Tibial artery (tissue), 4 donors: Measurements from ENCODE around the gene SOD3.

Experiments
- DNase-seq, 2 donors: peaks; one replicate each; pipeline ENCODE4 v3.0.0-alpha.2; 2019
- H3K27ac ChIP-seq, 2 donors: fragments of 200-600 bp; sonication (generic) in 1 of 2; 1 replicate in 1 of 2; 2 replicates in 1 of 2; pipeline ENCODE4 v1.5.1; 2018 to 2019; ENCODE audit warnings: mild to moderate bottlenecking in 1 of 2
- H3K27me3 ChIP-seq, 2 donors: fragments of 200-600 bp; sonication (generic) in 1 of 2; one replicate each; pipeline versions ENCODE4 v1.5.1 to v1.6.0; 2016 to 2019
- H3K36me3 ChIP-seq, 3 donors: fragments of 200-600 bp; sonication (generic) in 2 of 3; one replicate each; pipeline ENCODE4 v1.5.1; 2016 to 2019; ENCODE audit warnings: mild to moderate bottlenecking in 2 of 3
- H3K4me1 ChIP-seq, 4 donors: fragments of 200-600 bp; sonication (generic) in 2 of 4; 1 replicate in 3 of 4; 2 replicates in 1 of 4; pipeline ENCODE4 v1.5.1; 2016 to 2019
- H3K4me3 ChIP-seq, 2 donors: fragments of 200-600 bp; sonication (generic) in 1 of 2; 1 replicate in 1 of 2; 2 replicates in 1 of 2; pipeline ENCODE4 v1.5.1; 2018 to 2019; ENCODE audit warnings: mild to moderate bottlenecking in 2 of 2
- H3K9me3 ChIP-seq, 3 donors: fragments of 200-600 bp; sonication (generic) in 1 of 3; one replicate each; pipeline ENCODE4 v1.5.1; 2016 to 2019
- CTCF ChIP-seq, 2 experiments: fragments of 200-600 bp in 1 of 2; fragments of 450-650 bp in 1 of 2; IDR thresholded peaks; one replicate each; pipeline ENCODE4 v1.5.1; 2017 to 2019; ENCODE audit warnings: antibody characterized with exemption in 2 of 2, mild to moderate bottlenecking in 1 of 2, moderate library complexity in 1 of 2
- intact Hi-C: fragments of 100-400 bp; cut with DNase I; formaldehyde crosslinking; loops from one replicate; pipeline ENCODE4 v1.15.0; 2023; ENCODE audit warnings: low total_unique reads

The SOD3 gene

GRCh38 chr4:24780936-24781495, 14.4 kb upstream of the SOD3 start:
- TF ChIP-seq CTCF (IDR thresholded peaks at IDR 0.05): no peak
- H3K9me3 ChIP-seq: no peaks in the 10 kb centered on the region
- peaks cover 0 to 51% (median 24%) of the 10 kb centered on the region in 4 donors for H3K4me1 ChIP-seq
- H3K36me3 ChIP-seq: no peaks in the 10 kb centered on the region
- no peaks in the 10 kb centered on the region for H3K27me3 ChIP-seq
- no peak overlapping the region for H3K4me3 ChIP-seq
- peak overlapping the region; percentile 73 to 82 for H3K27ac ChIP-seq
- intact Hi-C loops: loop anchor here (5.0 kb wide), 1 partner anchor 49 kb away; no protein-coding TSS in a partner anchor
- DNase-seq: no peak

GRCh38 chr4:24781999-24782745, 13.2 kb upstream of the SOD3 start:
- Histone ChIP-seq H3K27me3 (no peaks in the 10 kb centered on the region), H3K4me1 (peaks cover 0 to 51% (median 24%) of the 10 kb centered on the region in 4 donors), H3K36me3 (no peaks in the 10 kb centered on the region), H3K9me3 (no peaks in the 10 kb centered on the region), H3K27ac (peak overlapping the region; percentile 73 to 82), H3K4me3 (peak overlapping the region in 1 of 2 donors; percentile 13)
- intact Hi-C loops: loop anchor here (5.0 kb wide), 1 partner anchor 50 kb away; no protein-coding TSS in a partner anchor
- DNase-seq: no peak
- TF ChIP-seq CTCF (IDR thresholded peaks at IDR 0.05): peak in 1 of 2 experiments; percentile 33

GRCh38 chr4:24783506-24783905, 11.9 kb upstream of the SOD3 start:
- H3K9me3 ChIP-seq: no peaks in the 10 kb centered on the region
- H3K4me3 ChIP-seq: no peak overlapping the region
- no peaks in the 10 kb centered on the region for H3K27me3 ChIP-seq
- intact Hi-C loops: loop anchor here (5.0 kb wide), 1 partner anchor 51 kb away; no protein-coding TSS in a partner anchor
- H3K4me1 ChIP-seq: peaks cover 0 to 47% (median 24%) of the 10 kb centered on the region in 4 donors
- no peak for DNase-seq
- peak overlapping the region; percentile 73 to 82 for H3K27ac ChIP-seq
- TF ChIP-seq CTCF (IDR thresholded peaks at IDR 0.05): no peak
- H3K36me3 ChIP-seq: no peaks in the 10 kb centered on the region

- no peak for TF ChIP-seq CTCF (IDR thresholded peaks at IDR 0.05)
- H3K9me3 ChIP-seq: no peaks in the 10 kb centered on the region
- no peaks in the 10 kb centered on the region for H3K36me3 ChIP-seq
- H3K27ac ChIP-seq: no peak overlapping the region
- DNase-seq: no peak
- H3K4me1 ChIP-seq: peaks cover 0 to 20% (median 5%) of the 10 kb centered on the region in 4 donors
- no peaks in the 10 kb centered on the region for H3K27me3 ChIP-seq
- intact Hi-C loops: loop anchor here (5.0 to 10.0 kb wide), 4 partner anchors 206 to 374 kb away; partner anchors contain the start of genes DHX15, LGI2 and SEPSECS
- no peak overlapping the region for H3K4me3 ChIP-seq
Observed at GRCh38 chr4:24791043-24791442, 4.3 kb upstream of the SOD3 start.

- DNase-seq: no peak
- intact Hi-C loops: loop anchor here (5.0 to 10.0 kb wide), 4 partner anchors 208 to 372 kb away; partner anchors contain the start of genes DHX15, LGI2 and SEPSECS
- TF ChIP-seq CTCF (IDR thresholded peaks at IDR 0.05): no peak
- Histone ChIP-seq H3K4me3 (no peak overlapping the region), H3K36me3 (no peaks in the 10 kb centered on the region), H3K27ac (no peak overlapping the region), H3K27me3 (no peaks in the 10 kb centered on the region), H3K4me1 (peaks cover 0 to 35% (median 12%) of the 10 kb centered on the region in 4 donors), H3K9me3 (no peaks in the 10 kb centered on the region)
Observed at GRCh38 chr4:24792552-24792951, 2.8 kb upstream of the SOD3 start.
